Testis (tissue), 3 donors: ENCODE data around the gene ARSI. TPM values are rescaled to one million over a fixed set of nuclear protein-coding genes. Genes with fewer than 3 reads are reported as not detected.

Source experiments
- DNase-seq: peaks from one replicate; pipeline ENCODE4 v3.0.0-alpha.2; 2019
- H3K27ac ChIP-seq, 2 donors: fragments of 200-600 bp; sonication (generic); one replicate each; pipeline ENCODE4 v1.5.1; 2019
- H3K27me3 ChIP-seq: fragments of 200-600 bp; sonication (generic); one replicate; pipeline ENCODE4 v1.5.1; 2019
- H3K36me3 ChIP-seq: fragments of 200-600 bp; sonication (generic); one replicate; pipeline ENCODE4 v1.5.1; 2017; ENCODE audit warnings: low read depth; ENCODE audit errors: missing control alignments
- H3K4me1 ChIP-seq: fragments of 200-600 bp; sonication (generic); one replicate; pipeline ENCODE4 v1.5.1; 2019
- H3K4me3 ChIP-seq, 2 donors: fragments of 200-600 bp; sonication (generic); one replicate each; pipeline ENCODE4 v1.5.1; 2017 to 2019
- H3K9me3 ChIP-seq: fragments of 200-600 bp; sonication (generic); one replicate; pipeline ENCODE4 v1.5.1; 2017
- POLR2A ChIP-seq: fragments of 450-650 bp; IDR thresholded peaks from one replicate; pipeline ENCODE4 v1.6.1; 2017; ENCODE audit warnings: antibody characterized with exemption, mild to moderate bottlenecking, moderate library complexity
- WGBS, 2 donors: methylation state at CpG; one replicate each; pipeline ENCODE4 v1.1.5; 2018; 5-methylcytosine and 5-hydroxymethylcytosine counted together
- intact Hi-C: fragments of 100-400 bp; cut with DNase I; formaldehyde crosslinking; loops from one replicate; pipeline ENCODE4 v1.15.1; 2023; ENCODE audit warnings: low total_unique reads
- polyA plus RNA-seq: library from polyadenylated mRNA; stranded (reverse); fragments of 350-450 nt; fragmentation: Illumina TruSeq; extraction: RNeasy Lipid Tissue Mini Kit (QIAGEN cat#74804); gene quantifications from one replicate; pipeline ENCODE4 v1.2.3, GENCODE V29; 2014; ENCODE audit warnings: low read depth, low replicate concordance; ENCODE audit not compliant: insufficient read depth
- total RNA-seq, 2 donors: library from RNA; depleted of rRNA; stranded (reverse); fragments of >200 nt; gene quantifications; one replicate each; pipeline ENCODE4 v1.2.3, GENCODE V29; 2016
- TF ChIP-seq, protein P1 (sequence below), 3 experiments: fragments of 450-650 bp in 2 of 3; fragments of 200-600 bp in 1 of 3; sonication (generic) in 1 of 3; IDR thresholded peaks; one replicate each; pipeline ENCODE4 v1.5.1; 2016 to 2019; ENCODE audit warnings: antibody characterized with exemption in 3 of 3, mild to moderate bottlenecking in 2 of 3, moderate library complexity in 1 of 3

Gene ARSI
- total and polyA plus RNA-seq, 3 donors from 2014 or later = 0.79 to 0.93 (median 0.92) TPM

DNA sequence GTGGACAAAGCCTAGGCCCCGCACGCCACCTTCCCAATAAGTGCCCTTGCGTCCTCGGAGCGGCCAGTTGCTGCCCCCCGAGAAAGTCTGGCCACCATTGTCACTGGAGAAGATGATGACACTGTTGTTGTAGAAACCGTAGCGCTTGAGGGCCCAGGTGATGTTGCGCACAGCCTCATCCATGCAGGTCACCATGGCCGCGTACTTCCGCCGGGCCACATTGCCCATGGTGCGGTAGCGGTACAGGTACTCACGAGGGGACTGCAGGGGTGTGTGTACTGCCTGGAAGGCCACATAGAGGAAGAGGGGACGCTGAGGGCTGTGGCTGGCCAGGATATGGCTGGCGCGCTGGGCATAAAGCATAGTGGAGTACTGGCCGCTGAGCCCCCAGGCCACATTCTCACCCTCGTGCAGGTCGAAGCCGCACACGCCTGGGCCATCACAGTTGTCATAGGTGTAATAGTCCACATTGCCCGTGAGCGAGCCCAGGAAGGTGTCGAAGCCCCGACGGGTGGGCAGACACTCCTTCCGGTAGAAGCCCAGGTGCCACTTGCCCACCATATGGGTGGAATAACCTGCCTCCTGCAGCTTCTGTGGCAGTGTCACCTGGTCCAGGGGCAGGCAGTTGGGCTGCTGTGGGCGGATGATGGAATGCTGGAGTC lies 4.6 kb downstream of the ARSI start:
- WGBS, 2 donors = 95 to 100% methylated on average over 6 to 31 of the region's 31 CpGs

DNA sequence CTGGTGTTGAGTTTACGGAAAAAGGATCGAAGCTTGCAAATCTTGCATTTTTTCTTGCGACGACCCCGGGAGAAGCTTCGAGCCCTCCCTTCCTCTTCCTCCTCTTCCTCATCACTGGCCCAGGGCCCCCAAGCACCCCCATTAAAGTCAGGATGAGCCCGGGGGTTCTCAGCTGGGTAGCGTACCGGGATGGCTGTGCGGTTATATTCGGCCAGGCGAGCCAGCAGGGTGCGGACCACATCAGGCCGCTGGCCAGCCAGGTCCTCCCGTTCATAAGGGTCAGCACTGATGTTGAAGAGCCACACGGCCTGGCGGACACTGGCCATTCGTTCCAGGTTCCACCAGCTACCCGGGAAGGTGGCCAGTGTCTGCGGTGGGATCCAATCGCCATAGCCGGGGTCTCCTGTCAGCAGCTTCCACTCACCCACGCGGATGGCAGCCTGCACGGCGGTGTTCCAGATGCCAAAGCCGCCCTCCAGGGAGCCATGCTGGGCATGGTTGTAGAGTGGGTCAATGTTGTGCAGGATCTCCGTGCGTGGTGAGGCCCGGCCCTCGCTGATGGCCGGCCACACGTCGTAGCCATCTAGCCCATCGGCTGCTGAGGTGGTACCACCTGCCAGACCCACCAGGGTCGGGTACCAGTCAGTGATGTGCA lies 5.3 kb downstream of the ARSI start:
- peaks cover 3% of the 10 kb centered on the region for H3K4me1 ChIP-seq
- no peak for DNase-seq

More for the DNA sequence above, 4.6 kb downstream of the ARSI start:
- no peak for DNase-seq
- Histone ChIP-seq H3K4me1 (peaks cover 3% of the 10 kb centered on the region), H3K4me3 (no peak overlapping the region), H3K36me3 (no peaks in the 10 kb centered on the region), H3K27ac (no peak overlapping the region), H3K9me3 (no peaks in the 10 kb centered on the region), H3K27me3 (no peaks in the 10 kb centered on the region)
- TF ChIP-seq, protein P1, sequence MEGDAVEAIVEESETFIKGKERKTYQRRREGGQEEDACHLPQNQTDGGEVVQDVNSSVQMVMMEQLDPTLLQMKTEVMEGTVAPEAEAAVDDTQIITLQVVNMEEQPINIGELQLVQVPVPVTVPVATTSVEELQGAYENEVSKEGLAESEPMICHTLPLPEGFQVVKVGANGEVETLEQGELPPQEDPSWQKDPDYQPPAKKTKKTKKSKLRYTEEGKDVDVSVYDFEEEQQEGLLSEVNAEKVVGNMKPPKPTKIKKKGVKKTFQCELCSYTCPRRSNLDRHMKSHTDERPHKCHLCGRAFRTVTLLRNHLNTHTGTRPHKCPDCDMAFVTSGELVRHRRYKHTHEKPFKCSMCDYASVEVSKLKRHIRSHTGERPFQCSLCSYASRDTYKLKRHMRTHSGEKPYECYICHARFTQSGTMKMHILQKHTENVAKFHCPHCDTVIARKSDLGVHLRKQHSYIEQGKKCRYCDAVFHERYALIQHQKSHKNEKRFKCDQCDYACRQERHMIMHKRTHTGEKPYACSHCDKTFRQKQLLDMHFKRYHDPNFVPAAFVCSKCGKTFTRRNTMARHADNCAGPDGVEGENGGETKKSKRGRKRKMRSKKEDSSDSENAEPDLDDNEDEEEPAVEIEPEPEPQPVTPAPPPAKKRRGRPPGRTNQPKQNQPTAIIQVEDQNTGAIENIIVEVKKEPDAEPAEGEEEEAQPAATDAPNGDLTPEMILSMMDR (IDR thresholded peaks at IDR 0.05) = no peak
- intact Hi-C loops = no loop called here

DNA sequence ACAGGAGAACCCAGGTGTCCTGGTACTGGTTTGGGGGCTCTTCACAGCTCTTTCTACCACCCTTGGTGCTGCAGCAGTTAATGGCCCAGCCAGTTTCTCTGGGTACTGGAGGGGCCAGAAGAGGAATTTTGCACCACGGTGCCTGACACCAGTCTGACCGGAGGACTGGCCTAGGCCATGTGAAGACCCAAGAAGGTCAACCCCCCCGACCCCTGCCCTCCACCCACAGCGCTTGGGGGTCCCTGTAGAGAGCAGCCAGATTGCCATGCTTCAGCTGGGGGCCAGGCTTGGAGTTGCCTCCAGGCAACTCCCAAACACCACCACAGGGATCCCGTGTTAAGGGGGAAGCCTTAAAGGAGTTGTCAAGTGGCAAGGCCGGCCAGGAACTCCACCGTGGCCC lies 6.2 kb downstream of the ARSI start:
- H3K4me1 ChIP-seq = no peaks in the 10 kb centered on the region
- 92 to 93% methylated on average over 7 of the region's 7 CpGs for WGBS, 2 donors
- no peaks in the 10 kb centered on the region for H3K27me3 ChIP-seq
- H3K36me3 ChIP-seq = no peaks in the 10 kb centered on the region
- H3K4me3 ChIP-seq = no peak overlapping the region
- no peak overlapping the region for H3K27ac ChIP-seq
- no peak for DNase-seq
- intact Hi-C loops = no loop called here
- TF ChIP-seq, protein P1 (IDR thresholded peaks at IDR 0.05) = no peak
- no peak for TF ChIP-seq POLR2A
- no peaks in the 10 kb centered on the region for H3K9me3 ChIP-seq

More for the DNA sequence above, 5.3 kb downstream of the ARSI start:
- intact Hi-C loops = no loop called here
- Histone ChIP-seq H3K4me3 (no peak overlapping the region), H3K9me3 (no peaks in the 10 kb centered on the region), H3K27ac (no peak overlapping the region), H3K36me3 (no peaks in the 10 kb centered on the region), H3K27me3 (no peaks in the 10 kb centered on the region)
- 97 to 98% methylated on average over 16 to 32 of the region's 36 CpGs for WGBS, 2 donors
- TF ChIP-seq POLR2A = no peak
- TF ChIP-seq, protein P1 (IDR thresholded peaks at IDR 0.05) = no peak

DNA sequence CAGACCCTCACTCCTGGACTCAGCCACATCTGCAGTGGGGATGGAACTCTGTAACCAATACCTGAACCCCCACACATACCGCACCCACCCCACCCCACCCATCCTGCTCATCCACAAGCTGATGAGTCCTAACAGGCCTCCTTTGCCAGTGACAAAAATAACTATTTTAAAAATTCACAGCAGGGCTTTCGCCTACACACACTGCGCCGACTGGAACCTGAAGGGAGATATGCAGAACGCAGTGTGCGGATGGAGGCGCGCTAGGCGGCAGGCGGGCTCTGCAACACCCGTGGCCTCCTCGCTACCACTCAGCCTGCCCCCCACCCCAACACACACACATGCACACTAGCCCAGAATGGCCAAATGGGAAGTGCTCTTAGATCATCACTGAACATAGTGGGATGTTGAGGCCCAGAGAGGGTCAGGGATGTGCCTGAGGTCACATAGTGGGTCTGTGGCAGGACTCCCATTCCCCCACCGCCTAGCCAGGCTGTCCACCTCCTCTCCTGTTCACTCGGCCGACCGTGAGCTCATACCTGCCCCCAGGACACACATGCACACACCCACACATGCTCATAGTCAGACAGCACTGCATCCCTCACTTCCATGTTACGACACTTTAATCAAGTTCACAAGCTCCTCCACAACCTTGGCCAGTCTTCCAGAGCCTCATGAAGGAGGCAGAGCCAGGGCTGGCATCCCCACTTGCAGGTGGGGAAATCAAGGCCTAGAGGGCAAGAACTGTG lies 6.8 kb downstream of the ARSI start:
- Histone ChIP-seq H3K9me3 (no peaks in the 10 kb centered on the region), H3K4me1 (no peaks in the 10 kb centered on the region), H3K4me3 (no peak overlapping the region), H3K36me3 (no peaks in the 10 kb centered on the region), H3K27me3 (no peaks in the 10 kb centered on the region), H3K27ac (no peak overlapping the region)
- 92% methylated on average over 14 to 17 of the region's 17 CpGs for WGBS, 2 donors
- DNase-seq = no peak
- intact Hi-C loops = no loop called here
- no peak for TF ChIP-seq POLR2A
- TF ChIP-seq, protein P1 (IDR thresholded peaks at IDR 0.05) = no peak
